IMR-90 (cell line): Measurements from ENCODE around the gene RHO.

Experiments used
- CEBPB ChIP-seq: IDR thresholded peaks from 2 replicates; pipeline ENCODE4 v1.6.1; 2012; ENCODE audit warnings: low read depth, low read length, improper control_type of control experiment
- FOS ChIP-seq: fragments of 150-350 bp; IDR thresholded peaks from 2 replicates; pipeline ENCODE4 v1.6.1; 2016; ENCODE audit warnings: low read depth, low read length
- MAFK ChIP-seq: IDR thresholded peaks from 2 replicates; pipeline ENCODE4 v1.6.1; 2012; ENCODE audit warnings: low read depth, low read length, improper control_type of control experiment
- MAZ ChIP-seq: IDR thresholded peaks from 2 replicates; pipeline ENCODE4 v1.6.1; 2012; ENCODE audit warnings: low read depth, mild to moderate bottlenecking, low read length, improper control_type of control experiment, moderate library complexity, borderline replicate concordance
- RAD21 ChIP-seq: IDR thresholded peaks from 2 replicates; pipeline ENCODE4 v1.6.1; 2012; ENCODE audit warnings: low read length, improper control_type of control experiment
- TF ChIP-seq, protein P1 (sequence below): conservative IDR thresholded peaks from 2 replicates; pipeline ENCODE4 v1.5.1; 2012; ENCODE audit warnings: mild to moderate bottlenecking, low read depth, low read length, improper control_type of control experiment
- TF ChIP-seq, protein P2 (sequence below): fragments of 150-350 bp; IDR thresholded peaks from 2 replicates; pipeline ENCODE4 v1.6.1; 2017; ENCODE audit warnings: mild to moderate bottlenecking, antibody characterized with exemption, low read length, low read depth

DNA sequence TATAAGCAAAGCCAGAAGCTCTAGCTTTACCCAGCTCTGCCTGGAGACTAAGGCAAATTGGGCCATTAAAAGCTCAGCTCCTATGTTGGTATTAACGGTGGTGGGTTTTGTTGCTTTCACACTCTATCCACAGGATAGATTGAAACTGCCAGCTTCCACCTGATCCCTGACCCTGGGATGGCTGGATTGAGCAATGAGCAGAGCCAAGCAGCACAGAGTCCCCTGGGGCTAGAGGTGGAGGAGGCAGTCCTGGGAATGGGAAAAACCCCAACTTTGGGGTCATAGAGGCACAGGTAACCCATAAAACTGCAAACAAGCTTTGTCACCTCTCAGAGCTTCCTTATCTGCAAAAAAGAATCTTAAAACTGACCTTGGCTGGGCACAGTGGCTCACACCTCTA lies 6.6 kb downstream of the RHO start:
- TF ChIP-seq, protein P1, sequence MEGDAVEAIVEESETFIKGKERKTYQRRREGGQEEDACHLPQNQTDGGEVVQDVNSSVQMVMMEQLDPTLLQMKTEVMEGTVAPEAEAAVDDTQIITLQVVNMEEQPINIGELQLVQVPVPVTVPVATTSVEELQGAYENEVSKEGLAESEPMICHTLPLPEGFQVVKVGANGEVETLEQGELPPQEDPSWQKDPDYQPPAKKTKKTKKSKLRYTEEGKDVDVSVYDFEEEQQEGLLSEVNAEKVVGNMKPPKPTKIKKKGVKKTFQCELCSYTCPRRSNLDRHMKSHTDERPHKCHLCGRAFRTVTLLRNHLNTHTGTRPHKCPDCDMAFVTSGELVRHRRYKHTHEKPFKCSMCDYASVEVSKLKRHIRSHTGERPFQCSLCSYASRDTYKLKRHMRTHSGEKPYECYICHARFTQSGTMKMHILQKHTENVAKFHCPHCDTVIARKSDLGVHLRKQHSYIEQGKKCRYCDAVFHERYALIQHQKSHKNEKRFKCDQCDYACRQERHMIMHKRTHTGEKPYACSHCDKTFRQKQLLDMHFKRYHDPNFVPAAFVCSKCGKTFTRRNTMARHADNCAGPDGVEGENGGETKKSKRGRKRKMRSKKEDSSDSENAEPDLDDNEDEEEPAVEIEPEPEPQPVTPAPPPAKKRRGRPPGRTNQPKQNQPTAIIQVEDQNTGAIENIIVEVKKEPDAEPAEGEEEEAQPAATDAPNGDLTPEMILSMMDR: no peak
- TF ChIP-seq RAD21: no peak
- TF ChIP-seq, protein P2, sequence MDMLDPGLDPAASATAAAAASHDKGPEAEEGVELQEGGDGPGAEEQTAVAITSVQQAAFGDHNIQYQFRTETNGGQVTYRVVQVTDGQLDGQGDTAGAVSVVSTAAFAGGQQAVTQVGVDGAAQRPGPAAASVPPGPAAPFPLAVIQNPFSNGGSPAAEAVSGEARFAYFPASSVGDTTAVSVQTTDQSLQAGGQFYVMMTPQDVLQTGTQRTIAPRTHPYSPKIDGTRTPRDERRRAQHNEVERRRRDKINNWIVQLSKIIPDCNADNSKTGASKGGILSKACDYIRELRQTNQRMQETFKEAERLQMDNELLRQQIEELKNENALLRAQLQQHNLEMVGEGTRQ: no peak
- no peak for TF ChIP-seq MAZ
- TF ChIP-seq FOS: no peak
- TF ChIP-seq MAFK: no peak
- 0 out of 2 replicates have a peak, but pooled peaks have one; percentile 9 for TF ChIP-seq CEBPB
